ENCODE data around the gene IFNL3.

IFNL3 gene

DNA sequence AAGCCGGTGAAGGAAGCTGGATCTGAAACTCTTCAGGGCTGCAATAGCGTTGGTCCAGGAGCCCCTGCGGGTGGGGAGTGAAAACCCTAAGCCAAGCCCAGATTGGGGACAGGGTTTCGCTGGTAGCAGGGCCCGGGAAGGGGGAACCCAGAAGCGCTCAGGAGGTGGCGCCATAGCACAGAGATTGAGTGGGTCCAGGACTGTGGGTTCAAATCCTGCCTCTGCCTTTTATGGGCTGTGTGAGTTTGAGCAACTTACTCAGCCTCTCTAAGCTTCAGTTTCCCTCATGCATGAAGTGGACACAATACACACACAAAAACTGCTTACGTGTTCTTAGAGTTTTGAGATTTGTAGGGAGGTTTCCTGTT is 32.4 kb downstream of the IFNL3 start:
- no peak for FAIRE-seq

- no peak for FAIRE-seq
Observed at GRCh38 chr19:39211731-39212374, 33.0 kb downstream of the IFNL3 start.

GRCh38 chr19:39209196-39209595 is 35.6 kb downstream of the IFNL3 start:
- FAIRE-seq = no peak

DNA sequence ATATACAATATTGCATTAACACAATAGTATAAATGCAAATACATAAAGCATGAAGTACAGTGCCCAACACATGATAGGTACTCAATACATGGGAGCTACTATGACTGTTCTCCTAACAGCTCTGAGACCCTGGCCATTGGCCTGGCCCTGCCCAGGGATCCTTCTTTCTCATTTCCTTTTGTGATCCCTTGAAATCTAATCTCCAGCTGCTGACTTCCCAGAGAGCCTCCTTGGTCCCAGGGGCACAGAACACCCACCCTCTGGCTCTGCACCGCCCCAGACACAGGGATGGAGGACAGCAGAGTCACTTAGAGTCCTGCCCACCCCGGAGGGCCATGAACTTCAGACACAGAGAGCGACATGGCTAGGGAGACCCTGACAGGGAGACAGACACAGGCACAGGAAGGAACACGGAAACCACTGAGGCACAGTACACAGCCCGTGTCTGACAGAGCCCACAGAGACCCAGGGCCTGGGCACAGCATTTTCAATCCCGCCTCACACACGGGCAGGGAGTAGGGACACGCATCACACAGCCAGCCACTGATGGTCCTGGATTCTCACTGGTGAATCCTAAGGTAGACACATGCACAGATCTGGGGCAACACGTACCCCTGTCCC is 36.5 kb downstream of the IFNL3 start:
- FAIRE-seq = no peak

DNA sequence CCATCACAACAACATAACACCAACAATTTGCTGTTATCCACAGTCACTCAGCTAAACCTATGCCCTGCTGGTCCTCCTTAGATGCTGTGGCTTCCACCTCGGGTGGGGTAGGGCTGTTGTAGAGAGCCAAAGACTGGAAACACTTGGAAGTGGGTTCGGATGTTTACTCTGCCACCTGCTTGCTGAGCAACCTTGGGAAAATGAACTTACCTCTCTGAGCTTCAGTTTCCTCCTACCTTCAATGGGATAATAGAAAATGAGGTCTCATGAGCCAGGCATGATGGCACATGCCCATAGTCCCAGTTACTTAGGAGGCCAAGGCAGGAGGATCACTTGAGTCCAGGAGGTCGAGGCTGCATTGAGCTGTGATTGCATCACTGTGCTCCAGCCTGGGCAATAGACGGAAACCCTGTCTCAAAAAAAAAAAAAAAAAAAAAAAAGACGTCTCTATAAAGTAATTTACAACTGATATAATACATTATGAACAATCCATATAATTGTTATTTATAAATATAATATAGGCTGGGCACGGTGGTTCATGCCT is 37.4 kb downstream of the IFNL3 start:
- no peak for FAIRE-seq

GRCh38 chr19:39206122-39206521 is 38.7 kb downstream of the IFNL3 start:
- FAIRE-seq = no peak

DNA sequence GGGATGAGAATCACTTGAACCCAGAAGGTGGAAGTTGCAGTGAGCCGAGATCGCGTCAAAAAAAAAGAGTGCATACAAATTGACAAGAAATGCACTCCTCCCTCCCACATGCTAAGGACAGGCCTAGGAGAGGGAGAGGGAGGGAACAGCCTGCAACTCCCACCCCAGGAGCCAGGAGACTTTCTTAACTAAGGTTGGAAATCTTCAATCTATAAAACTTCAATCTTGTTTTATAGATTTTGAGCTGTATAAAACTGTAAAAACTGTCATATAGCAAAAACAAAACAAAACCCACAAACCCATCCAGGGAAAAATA is 39.4 kb downstream of the IFNL3 start:
- no peak for FAIRE-seq

DNA sequence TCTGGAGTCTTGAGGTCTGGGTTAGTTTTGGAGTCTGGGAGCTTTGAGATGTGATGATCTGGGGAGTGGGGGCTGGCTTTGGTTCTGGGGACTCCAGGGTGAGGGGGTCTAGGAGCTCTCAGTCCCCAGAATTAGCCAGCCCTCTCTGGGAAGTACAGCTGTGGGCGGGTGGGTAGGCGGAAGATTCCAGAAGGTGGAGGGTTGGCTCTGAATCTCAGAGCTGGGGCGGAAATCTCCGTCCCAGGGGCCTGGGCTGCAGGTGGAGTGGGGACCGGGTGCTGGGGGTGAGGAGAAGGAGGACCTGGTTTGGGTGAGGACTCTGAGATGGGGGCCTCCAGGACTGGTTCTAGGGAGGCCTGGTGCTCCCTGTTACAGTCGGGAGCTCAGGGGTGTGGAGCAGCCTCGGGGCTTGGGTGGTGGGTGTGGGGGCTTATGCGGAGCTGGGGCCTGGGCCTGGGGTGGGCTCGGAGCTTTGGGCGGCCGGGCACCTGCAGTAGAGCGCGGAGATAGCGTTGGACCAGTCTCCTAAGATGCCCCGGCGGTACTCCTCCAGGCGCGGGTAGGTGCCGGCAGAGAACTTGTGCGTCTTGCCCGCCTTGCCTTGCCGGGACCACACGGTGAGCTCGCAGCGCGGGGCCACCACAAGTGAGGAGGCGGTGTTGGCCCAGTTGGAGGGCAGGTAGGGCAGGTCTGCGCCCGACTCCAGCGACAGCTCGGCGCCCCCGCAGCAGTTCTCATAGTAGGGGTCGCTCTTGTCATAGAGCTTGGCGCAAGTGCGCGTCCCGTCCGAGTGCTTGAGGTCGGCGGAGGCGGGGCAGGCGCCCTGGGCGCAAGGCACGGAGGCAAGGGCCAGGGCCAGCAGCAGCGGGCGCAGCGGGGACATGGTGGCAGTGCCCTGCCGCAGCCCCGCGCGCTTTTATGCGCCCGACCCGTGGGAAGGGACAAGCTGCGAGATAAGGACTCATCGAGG is 41.1 kb downstream of the IFNL3 start, which contains the start of gene SYCN:
Gene SYCN, minus strand, starts transcription at position 892 of the 970 bp plus-strand sequence. Its CDS starts 9 bp downstream, at position 883.
- no peak for FAIRE-seq

DNA sequence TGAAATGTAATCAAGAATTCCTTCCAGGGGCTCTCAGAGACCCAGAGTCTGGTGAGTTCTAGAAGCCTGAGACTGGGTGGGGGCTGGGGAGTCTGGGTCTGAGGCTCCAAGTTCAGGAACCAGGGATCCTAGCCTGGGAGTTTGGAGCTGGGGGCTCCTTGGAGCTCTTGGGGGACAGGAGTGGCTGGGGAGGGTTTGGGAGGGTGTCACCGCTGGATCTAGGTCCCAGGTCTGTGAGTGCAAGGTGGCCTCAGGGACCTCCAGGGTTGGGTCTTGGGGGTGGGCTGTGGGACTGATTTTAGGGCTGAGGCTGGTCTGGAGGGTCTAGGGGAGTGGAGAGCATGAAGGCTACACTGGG is 41.8 kb downstream of the IFNL3 start:
- FAIRE-seq = no peak

GRCh38 chr19:39200803-39201115 is 44.0 kb downstream of the IFNL3 start:
- FAIRE-seq = no peak

DNA sequence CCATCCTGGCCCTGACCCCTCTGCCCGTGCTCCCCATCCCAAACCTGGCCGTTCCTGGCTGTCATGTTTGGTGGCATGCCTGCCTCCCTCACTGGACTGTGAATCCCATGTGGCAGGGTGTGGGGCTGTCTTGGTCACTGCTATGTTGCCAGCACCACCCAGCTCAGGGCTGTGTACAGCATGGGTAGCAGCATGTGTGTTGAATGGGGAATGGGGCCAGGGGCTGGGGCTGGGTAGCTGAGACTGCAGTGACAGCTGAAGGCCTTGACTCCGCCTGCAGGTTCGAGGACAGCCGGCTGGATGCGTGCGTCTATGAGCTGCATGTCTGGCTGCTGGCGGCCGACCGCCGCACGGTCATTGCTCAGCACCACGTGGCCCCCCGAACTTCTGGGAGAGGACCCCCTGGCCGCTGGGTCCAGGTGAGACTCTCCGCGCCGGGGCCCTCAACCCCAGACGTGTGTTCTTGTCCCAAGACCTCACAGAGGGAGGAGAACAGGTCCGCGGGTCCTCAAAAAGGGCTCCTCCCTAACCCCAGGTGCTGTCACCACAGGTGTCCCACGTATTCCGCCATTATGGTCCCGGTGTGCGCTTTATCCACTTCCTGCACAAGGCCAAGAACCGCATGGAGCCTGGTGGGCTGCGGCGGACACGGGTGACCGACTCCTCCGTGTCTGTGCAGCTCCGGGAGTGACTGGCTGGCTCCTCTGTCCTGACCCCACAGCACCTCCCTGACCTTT is 44.6 kb downstream of the IFNL3 start:
- no peak for FAIRE-seq

- FAIRE-seq = no peak
Observed at GRCh38 chr19:39199025-39199424, 45.8 kb downstream of the IFNL3 start.

- FAIRE-seq = no peak
Observed at GRCh38 chr19:39197808-39198207, 47.0 kb downstream of the IFNL3 start.

DNA sequence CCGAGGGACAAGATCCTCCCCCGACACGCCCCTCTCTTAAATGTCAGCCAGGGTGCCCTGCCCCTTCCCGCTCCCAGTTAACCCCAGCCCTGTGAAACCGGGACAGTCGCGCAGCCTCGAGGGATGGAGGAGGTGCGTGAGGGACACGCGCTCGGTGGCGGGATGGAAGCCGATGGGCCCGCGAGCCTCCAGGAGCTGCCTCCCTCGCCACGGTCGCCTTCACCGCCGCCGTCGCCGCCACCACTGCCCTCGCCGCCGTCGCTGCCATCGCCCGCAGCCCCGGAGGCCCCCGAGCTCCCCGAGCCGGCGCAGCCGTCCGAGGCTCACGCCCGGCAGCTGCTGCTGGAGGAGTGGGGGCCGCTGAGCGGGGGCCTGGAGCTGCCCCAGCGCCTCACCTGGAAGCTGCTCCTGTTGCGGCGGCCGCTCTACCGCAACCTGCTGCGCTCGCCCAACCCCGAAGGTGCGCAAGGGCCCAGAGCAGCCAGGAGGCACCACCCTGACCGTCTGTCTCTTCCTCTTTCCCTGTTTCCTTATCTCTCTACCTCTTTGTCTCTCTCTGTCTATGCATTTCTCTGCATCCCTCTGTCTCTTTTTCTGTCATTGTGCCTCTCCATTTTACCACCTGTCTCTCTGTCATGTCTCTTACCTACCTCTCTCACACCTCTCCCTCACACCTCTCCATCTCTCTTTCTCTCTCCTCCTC is 47.8 kb downstream of the IFNL3 start, which contains the start of gene NCCRP1:
Gene NCCRP1, plus strand, starts transcription at position 105 of the 703 bp plus-strand sequence. Its CDS starts 19 bp downstream, at position 124.
- no peak for FAIRE-seq

DNA sequence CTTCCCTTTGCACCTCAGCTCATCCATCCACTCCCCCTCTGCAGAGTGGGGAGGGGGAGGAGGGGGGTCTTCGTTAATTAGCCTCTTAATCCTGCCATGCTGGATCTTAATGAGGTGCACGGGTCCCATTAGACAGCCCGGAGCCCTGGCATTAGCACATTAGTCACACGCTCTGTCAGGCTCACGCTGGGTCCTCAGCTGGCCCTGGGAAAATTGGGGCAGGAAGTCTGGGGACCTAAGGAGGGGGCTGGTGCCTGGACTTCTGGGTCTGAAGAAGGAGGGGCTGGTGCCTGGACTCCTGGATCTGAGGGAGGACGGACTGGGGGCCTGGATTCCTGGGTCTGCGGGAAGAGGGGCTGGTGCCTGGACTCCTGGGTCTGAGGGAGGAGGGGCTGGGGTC is 48.5 kb downstream of the IFNL3 start:
- no peak for FAIRE-seq

DNA sequence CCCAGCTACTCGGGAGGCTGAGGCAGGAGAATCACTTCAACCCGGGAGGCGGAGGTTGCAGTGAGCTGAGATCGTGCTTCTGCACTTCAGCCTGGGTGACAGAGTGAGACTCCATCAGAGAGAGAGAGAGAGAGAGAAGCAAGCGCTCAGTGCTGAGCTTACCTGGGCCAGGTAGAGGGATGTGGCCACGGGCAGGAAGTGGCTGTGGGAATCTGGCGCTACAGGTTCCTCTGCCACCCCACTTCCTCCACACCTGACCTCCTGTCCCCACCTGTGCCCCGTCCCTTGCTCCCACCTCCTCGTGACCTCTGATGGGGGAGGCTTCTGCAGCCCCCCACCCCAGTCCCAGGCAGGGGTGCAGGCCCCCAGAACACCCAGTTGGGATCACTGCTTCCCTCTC is 49.1 kb downstream of the IFNL3 start:
- no peak for FAIRE-seq

- FAIRE-seq = no peak
Observed at GRCh38 chr19:39194832-39195542, 49.8 kb downstream of the IFNL3 start.

GRCh38 chr19:39193803-39194202 is 51.0 kb downstream of the IFNL3 start:
- FAIRE-seq = no peak

Measured in islet of Langerhans (tissue), 1 donor.